ENCODE measurements around the gene STK32C. TPM values are rescaled to one million over a fixed set of nuclear protein-coding genes. Genes with fewer than 3 reads are reported as not detected.

Gene STK32C
- total RNA-seq, 1 experiment from 2014 or later, result 24.9 TPM

- DNase-seq, result peak; percentile 60
- Histone ChIP-seq H3K4me3 (ENCODE audit: insufficient read depth, low read depth, low read length) (no peak overlapping the region), H3K27me3 (ENCODE audit: control insufficient read depth, insufficient read depth, low read length) (no peaks in the 10 kb centered on the region), H3K36me3 (replicated peaks; ENCODE audit: control insufficient read depth, insufficient read depth, low read length) (no peaks in the 10 kb centered on the region; the same call in 1 of the 2 replicates)
Observed at GRCh38 chr10:132196178-132197113, 111.3 kb downstream of the STK32C start.

GRCh38 chr10:132195366-132196075, 112.2 kb downstream of the STK32C start:
- DNase-seq, result no peak
- H3K27me3 ChIP-seq (ENCODE audit: control insufficient read depth, insufficient read depth, low read length), result no peaks in the 10 kb centered on the region
- no peak overlapping the region for H3K4me3 ChIP-seq (ENCODE audit: insufficient read depth, low read depth, low read length)

GRCh38 chr10:132194726-132195125, 113.0 kb downstream of the STK32C start:
- no peak overlapping the region for H3K4me3 ChIP-seq (ENCODE audit: insufficient read depth, low read depth, low read length)
- no peaks in the 10 kb centered on the region for H3K36me3 ChIP-seq (replicated peaks; ENCODE audit: control insufficient read depth, insufficient read depth, low read length)
- DNase-seq, result no peak
- H3K27me3 ChIP-seq (ENCODE audit: control insufficient read depth, insufficient read depth, low read length), result no peaks in the 10 kb centered on the region

More at GRCh38 chr10:132195366-132196075, 112.2 kb downstream of the STK32C start:
- no peaks in the 10 kb centered on the region for H3K36me3 ChIP-seq (replicated peaks; ENCODE audit: control insufficient read depth, insufficient read depth, low read length)

GRCh38 chr10:132193907-132194552, 113.7 kb downstream of the STK32C start:
- H3K36me3 ChIP-seq (replicated peaks; ENCODE audit: control insufficient read depth, insufficient read depth, low read length), result no peaks in the 10 kb centered on the region
- H3K4me3 ChIP-seq (ENCODE audit: insufficient read depth, low read depth, low read length), result no peak overlapping the region
- DNase-seq, result peak; percentile 74
- H3K27me3 ChIP-seq (ENCODE audit: control insufficient read depth, insufficient read depth, low read length), result no peaks in the 10 kb centered on the region

GRCh38 chr10:132192991-132193665, 114.6 kb downstream of the STK32C start:
- no peak for DNase-seq
- peaks cover 6% of the 10 kb centered on the region for H3K27me3 ChIP-seq (ENCODE audit: control insufficient read depth, insufficient read depth, low read length)
- no peaks in the 10 kb centered on the region for H3K36me3 ChIP-seq (replicated peaks; ENCODE audit: control insufficient read depth, insufficient read depth, low read length)
- H3K4me3 ChIP-seq (ENCODE audit: insufficient read depth, low read depth, low read length), result no peak overlapping the region

GRCh38 chr10:132192076-132192975, 115.4 kb downstream of the STK32C start:
- H3K4me3 ChIP-seq (ENCODE audit: insufficient read depth, low read depth, low read length), result no peak overlapping the region
- H3K36me3 ChIP-seq (replicated peaks; ENCODE audit: control insufficient read depth, insufficient read depth, low read length), result no peaks in the 10 kb centered on the region
- H3K27me3 ChIP-seq (ENCODE audit: control insufficient read depth, insufficient read depth, low read length), result peaks cover 14% of the 10 kb centered on the region
- no peak for DNase-seq

GRCh38 chr10:132189810-132190422, 117.8 kb downstream of the STK32C start:
- no peak for DNase-seq
- H3K36me3 ChIP-seq (replicated peaks; ENCODE audit: control insufficient read depth, insufficient read depth, low read length), result no peaks in the 10 kb centered on the region
- H3K27me3 ChIP-seq (ENCODE audit: control insufficient read depth, insufficient read depth, low read length), result peaks cover 34% of the 10 kb centered on the region
- H3K4me3 ChIP-seq (ENCODE audit: insufficient read depth, low read depth, low read length), result no peak overlapping the region

GRCh38 chr10:132189016-132189415, 118.7 kb downstream of the STK32C start:
- DNase-seq, result no peak
- Histone ChIP-seq H3K36me3 (replicated peaks; ENCODE audit: control insufficient read depth, insufficient read depth, low read length) (no peaks in the 10 kb centered on the region), H3K4me3 (ENCODE audit: insufficient read depth, low read depth, low read length) (no peak overlapping the region), H3K27me3 (ENCODE audit: control insufficient read depth, insufficient read depth, low read length) (peaks cover 42% of the 10 kb centered on the region)

GRCh38 chr10:132188331-132188730, 119.4 kb downstream of the STK32C start:
- DNase-seq, result no peak
- peaks cover 46% of the 10 kb centered on the region for H3K27me3 ChIP-seq (ENCODE audit: control insufficient read depth, insufficient read depth, low read length)
- H3K36me3 ChIP-seq (replicated peaks; ENCODE audit: control insufficient read depth, insufficient read depth, low read length), result no peaks in the 10 kb centered on the region
- no peak overlapping the region; the same call in 1 of the 2 replicates for H3K4me3 ChIP-seq (ENCODE audit: insufficient read depth, low read depth, low read length)

- Histone ChIP-seq H3K36me3 (replicated peaks; ENCODE audit: control insufficient read depth, insufficient read depth, low read length) (no peaks in the 10 kb centered on the region), H3K4me3 (ENCODE audit: insufficient read depth, low read depth, low read length) (peak overlapping the region; percentile 49), H3K27me3 (ENCODE audit: control insufficient read depth, insufficient read depth, low read length) (peaks cover 46% of the 10 kb centered on the region)
- peak; percentile 88 for DNase-seq
Observed at GRCh38 chr10:132187430-132188138, 120.2 kb downstream of the STK32C start.

GRCh38 chr10:132186488-132187429, 121.0 kb downstream of the STK32C start, which contains the start of gene DPYSL4:
TSS of gene DPYSL4 (plus strand) at chr10:132186948. CDS start at chr10:132187064, 116 bp downstream.
- Histone ChIP-seq H3K27me3 (ENCODE audit: control insufficient read depth, insufficient read depth, low read length) (peaks cover 46% of the 10 kb centered on the region), H3K4me3 (ENCODE audit: insufficient read depth, low read depth, low read length) (peak within 1 kb of the TSS; percentile 49), H3K36me3 (replicated peaks; ENCODE audit: control insufficient read depth, insufficient read depth, low read length) (no peaks in the 10 kb centered on the region)
- DNase-seq, result peak; percentile 99
